SU-DHL-6 (cell line): ENCODE results near the gene SKIC8.

Source experiments
- H2AFZ ChIP-seq: fragments of 200-600 bp; sonication (generic); 2 replicates; pipeline ENCODE4 v1.6.1; 2014; ENCODE audit warnings: low read depth, mild to moderate bottlenecking, moderate library complexity, mixed read lengths, antibody characterized with exemption, low read length; ENCODE audit not compliant: severe bottlenecking
- H3F3A ChIP-seq: fragments of 200-600 bp; shearing (Covaris generic); 2 replicates; pipeline ENCODE4 v1.6.0; 2016; ENCODE audit warnings: antibody characterized with exemption, mild to moderate bottlenecking; ENCODE audit not compliant: insufficient read depth
- H3K27ac ChIP-seq: fragments of 200-600 bp; sonication (generic); 2 replicates; pipeline ENCODE4 v1.5.1; 2016; ENCODE audit warnings: low read depth, mild to moderate bottlenecking, low read length, moderate library complexity, mixed read lengths
- H3K27me3 ChIP-seq: fragments of 200-600 bp; sonication (generic), shearing (Covaris generic); 2 replicates; pipeline ENCODE4 v1.6.0; 2014; ENCODE audit warnings: mild to moderate bottlenecking, low read length
- H3K36me3 ChIP-seq: fragments of 200-600 bp; sonication (generic); 2 replicates; pipeline ENCODE4 v1.6.1; 2014; ENCODE audit warnings: mild to moderate bottlenecking, low read length, mixed read lengths
- H3K4me2 ChIP-seq: fragments of 300-600, 200-600 bp; shearing (Covaris generic), sonication (generic); 2 replicates; pipeline ENCODE4 v1.6.0; 2014; ENCODE audit warnings: low read length, low read depth, mild to moderate bottlenecking; ENCODE audit not compliant: poor library complexity, severe bottlenecking
- H3K4me3 ChIP-seq: fragments of 200-600 bp; sonication (generic); 2 replicates; pipeline ENCODE4 v1.5.1; 2014; ENCODE audit warnings: antibody characterized with exemption, low read length, mild to moderate bottlenecking, mixed read lengths; ENCODE audit not compliant: insufficient read depth, poor library complexity, severe bottlenecking
- H3K79me2 ChIP-seq: fragments of 200-600 bp; sonication (generic); 2 replicates; pipeline ENCODE4 v1.6.1; 2014; ENCODE audit warnings: mild to moderate bottlenecking, low read length, moderate library complexity; ENCODE audit not compliant: insufficient read depth
- H3K9ac ChIP-seq: fragments of 200-600 bp; sonication (generic); 2 replicates; pipeline ENCODE4 v1.7.0; 2014; ENCODE audit warnings: mild to moderate bottlenecking, low read length
- H3K9me2 ChIP-seq: fragments of 200-600 bp; sonication (generic); replicated peaks from 2 replicates; pipeline ENCODE4 v1.6.1; 2014; ENCODE audit warnings: low read length; ENCODE audit not compliant: insufficient read depth
- H3K9me3 ChIP-seq: fragments of 200-600 bp; sonication (generic); 2 replicates; pipeline ENCODE4 v1.6.1; 2014; ENCODE audit warnings: low read length, mixed read lengths; ENCODE audit not compliant: insufficient read depth
- H4K20me1 ChIP-seq: fragments of 200-600 bp; sonication (generic); 2 replicates; pipeline ENCODE4 v1.6.1; 2014; ENCODE audit warnings: low read depth, mild to moderate bottlenecking, antibody characterized with exemption, low read length, moderate library complexity, mixed read lengths
- EZH2phosphoT487 ChIP-seq: fragments of 200-600 bp; sonication (generic), shearing (Covaris generic); conservative IDR thresholded peaks from 2 replicates; pipeline ENCODE4 v1.6.1; 2018; ENCODE audit warnings: mild to moderate bottlenecking, antibody characterized with exemption, low read length, moderate library complexity, mixed read lengths
- TF ChIP-seq, protein P1 (sequence below): fragments of 200-600 bp; sonication (generic); IDR thresholded peaks from one replicate; pipeline ENCODE4 v1.5.1; 2017; ENCODE audit warnings: antibody characterized with exemption, mild to moderate bottlenecking, low read length, moderate library complexity; ENCODE audit not compliant: insufficient read depth, poor library complexity, severe bottlenecking

Gene SKIC8

DNA sequence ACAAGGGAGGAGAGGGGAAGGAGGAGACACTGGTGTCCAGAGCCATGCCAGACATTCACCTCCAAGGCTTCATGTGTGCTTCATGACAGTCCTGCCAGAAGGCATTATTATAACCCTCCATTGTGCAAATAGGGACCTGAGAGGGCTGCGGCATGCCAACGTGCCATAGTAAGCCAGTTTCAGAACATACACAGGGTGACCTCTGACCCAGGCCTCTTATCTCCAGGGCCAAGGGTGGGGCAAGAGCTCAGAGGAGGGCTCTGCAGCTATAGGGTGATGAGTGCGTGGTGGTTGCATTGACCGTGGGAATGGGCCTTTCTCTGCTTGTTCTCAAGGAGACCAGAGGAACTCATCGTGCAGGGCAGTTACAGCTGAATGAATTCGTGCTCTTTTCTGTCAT, 55.3 kb downstream of the SKIC8 start:
- Histone ChIP-seq H3K79me2 (no peaks in the 10 kb centered on the region), H3F3A (no peaks in the 10 kb centered on the region), H2AFZ (no peak overlapping the region), H3K27me3 (no peaks in the 10 kb centered on the region), H3K27ac (no peak overlapping the region), H3K9me3 (no peaks in the 10 kb centered on the region), H3K4me3 (no peak overlapping the region), H3K9ac (no peak overlapping the region), H3K36me3 (no peaks in the 10 kb centered on the region), H3K4me2 (no peak overlapping the region), H3K9me2 (no peaks in the 10 kb centered on the region), H4K20me1 (no peaks in the 10 kb centered on the region)
- TF ChIP-seq, protein P1, sequence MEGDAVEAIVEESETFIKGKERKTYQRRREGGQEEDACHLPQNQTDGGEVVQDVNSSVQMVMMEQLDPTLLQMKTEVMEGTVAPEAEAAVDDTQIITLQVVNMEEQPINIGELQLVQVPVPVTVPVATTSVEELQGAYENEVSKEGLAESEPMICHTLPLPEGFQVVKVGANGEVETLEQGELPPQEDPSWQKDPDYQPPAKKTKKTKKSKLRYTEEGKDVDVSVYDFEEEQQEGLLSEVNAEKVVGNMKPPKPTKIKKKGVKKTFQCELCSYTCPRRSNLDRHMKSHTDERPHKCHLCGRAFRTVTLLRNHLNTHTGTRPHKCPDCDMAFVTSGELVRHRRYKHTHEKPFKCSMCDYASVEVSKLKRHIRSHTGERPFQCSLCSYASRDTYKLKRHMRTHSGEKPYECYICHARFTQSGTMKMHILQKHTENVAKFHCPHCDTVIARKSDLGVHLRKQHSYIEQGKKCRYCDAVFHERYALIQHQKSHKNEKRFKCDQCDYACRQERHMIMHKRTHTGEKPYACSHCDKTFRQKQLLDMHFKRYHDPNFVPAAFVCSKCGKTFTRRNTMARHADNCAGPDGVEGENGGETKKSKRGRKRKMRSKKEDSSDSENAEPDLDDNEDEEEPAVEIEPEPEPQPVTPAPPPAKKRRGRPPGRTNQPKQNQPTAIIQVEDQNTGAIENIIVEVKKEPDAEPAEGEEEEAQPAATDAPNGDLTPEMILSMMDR: no peak
- no peak for TF ChIP-seq EZH2phosphoT487

DNA sequence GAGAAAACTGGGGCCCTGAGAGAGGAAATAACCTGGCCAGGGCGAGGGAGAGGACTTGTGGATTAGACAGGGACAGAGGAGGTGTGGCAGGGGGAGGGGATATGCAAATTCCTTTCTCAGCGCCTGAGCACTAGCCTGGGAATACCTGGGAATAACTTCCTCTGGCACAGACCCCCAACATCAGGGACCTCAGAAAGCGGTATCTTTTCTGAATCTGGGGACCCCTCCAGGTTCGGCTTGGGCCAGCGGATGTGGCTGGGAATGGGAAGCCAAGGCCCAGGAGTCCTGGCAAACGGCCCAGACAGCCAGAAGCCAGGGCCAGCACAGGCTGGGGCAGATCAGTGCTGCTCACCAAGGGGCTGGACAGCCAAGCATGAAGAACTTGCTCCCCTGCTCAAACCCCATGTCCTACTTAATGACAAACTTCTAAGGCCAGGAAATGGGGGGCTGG, 55.9 kb downstream of the SKIC8 start:
- Histone ChIP-seq H3K27me3 (no peaks in the 10 kb centered on the region), H3K9me2 (no peaks in the 10 kb centered on the region), H3F3A (no peaks in the 10 kb centered on the region), H3K27ac (no peak overlapping the region), H3K4me3 (no peak overlapping the region), H3K9ac (no peak overlapping the region), H4K20me1 (no peaks in the 10 kb centered on the region), H3K79me2 (no peaks in the 10 kb centered on the region), H3K9me3 (no peaks in the 10 kb centered on the region), H2AFZ (no peak overlapping the region), H3K4me2 (no peak overlapping the region), H3K36me3 (no peaks in the 10 kb centered on the region)
- TF ChIP-seq, protein P1: no peak
- no peak for TF ChIP-seq EZH2phosphoT487

DNA sequence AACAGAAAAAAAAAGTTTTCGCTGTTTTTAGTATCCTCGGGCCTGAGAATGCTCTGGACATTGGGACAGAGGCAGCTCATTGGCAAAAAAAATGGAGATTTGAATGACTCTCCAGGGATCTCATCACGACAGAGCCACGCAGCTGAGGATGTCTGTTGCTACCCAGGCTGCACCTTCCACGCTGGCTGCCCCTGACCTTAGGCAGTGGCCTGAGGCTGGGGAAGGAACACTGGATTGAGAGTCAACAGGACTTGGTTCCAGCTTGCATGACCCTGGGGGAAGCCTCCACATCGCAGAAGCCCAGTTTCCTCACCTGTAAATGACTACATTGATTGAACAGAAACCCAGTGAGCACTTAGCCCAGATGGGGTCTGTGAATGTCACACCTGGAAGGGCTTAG, 56.4 kb downstream of the SKIC8 start:
- Histone ChIP-seq H3K79me2 (no peaks in the 10 kb centered on the region), H3K4me3 (no peak overlapping the region), H3K36me3 (no peaks in the 10 kb centered on the region), H2AFZ (no peak overlapping the region), H3F3A (no peaks in the 10 kb centered on the region), H3K27ac (no peak overlapping the region), H4K20me1 (no peaks in the 10 kb centered on the region), H3K27me3 (no peaks in the 10 kb centered on the region), H3K9me3 (no peaks in the 10 kb centered on the region), H3K9ac (no peak overlapping the region), H3K4me2 (no peak overlapping the region), H3K9me2 (no peaks in the 10 kb centered on the region)
- TF ChIP-seq EZH2phosphoT487: no peak
- TF ChIP-seq, protein P1: no peak
